ENCODE measurements around the gene ZSWIM6. TPM values are rescaled to one million over a fixed set of nuclear protein-coding genes. Genes with fewer than 3 reads are reported as not detected.

ZSWIM6 gene
- polyA plus RNA-seq, 5 donors, result 17.4 to 26.1 (median 20.9) TPM

GRCh38 chr5:61330845-61331406 lies 1.1 kb upstream of the ZSWIM6 start:
- peak; percentile 79 to 84 for DNase-seq

- no peak for DNase-seq
Observed at GRCh38 chr5:61332358-61332749, 296 bp downstream of the ZSWIM6 start.

GRCh38 chr5:61332851-61333320 lies 828 bp downstream of the ZSWIM6 start:
- no peak for DNase-seq

GRCh38 chr5:61333321-61333953 lies 1.4 kb downstream of the ZSWIM6 start:
- no peak for DNase-seq

- DNase-seq, result no peak
Observed at GRCh38 chr5:61333954-61334867, 2.2 kb downstream of the ZSWIM6 start.

GRCh38 chr5:61334868-61335615 lies 3.0 kb downstream of the ZSWIM6 start:
- DNase-seq, result no peak

- no peak for DNase-seq
Observed at GRCh38 chr5:61339764-61340163, 7.7 kb downstream of the ZSWIM6 start.

- no peak for DNase-seq
Observed at GRCh38 chr5:61340775-61341361, 8.8 kb downstream of the ZSWIM6 start.

GRCh38 chr5:61342071-61342501 lies 10.0 kb downstream of the ZSWIM6 start:
- no peak for DNase-seq

GRCh38 chr5:61344187-61344944 lies 12.3 kb downstream of the ZSWIM6 start:
- peak in 1 of 2 donors; percentile 43 for DNase-seq

- DNase-seq, result no peak
Observed at GRCh38 chr5:61346511-61346910, 14.5 kb downstream of the ZSWIM6 start.

- no peak for DNase-seq
Observed at GRCh38 chr5:61347080-61347479, 15.0 kb downstream of the ZSWIM6 start.

GRCh38 chr5:61348447-61348846 lies 16.4 kb downstream of the ZSWIM6 start:
- DNase-seq, result no peak

GRCh38 chr5:61349935-61350334 lies 17.9 kb downstream of the ZSWIM6 start:
- no peak for DNase-seq

- no peak for DNase-seq
Observed at GRCh38 chr5:61350535-61350934, 18.5 kb downstream of the ZSWIM6 start.

GRCh38 chr5:61351733-61352132 lies 19.7 kb downstream of the ZSWIM6 start:
- DNase-seq, result no peak

- no peak for DNase-seq
Observed at GRCh38 chr5:61352180-61352579, 20.1 kb downstream of the ZSWIM6 start.

GRCh38 chr5:61352612-61353156 lies 20.6 kb downstream of the ZSWIM6 start:
- no peak for DNase-seq

- DNase-seq, result no peak
Observed at GRCh38 chr5:61353293-61353692, 21.2 kb downstream of the ZSWIM6 start.

GRCh38 chr5:61354199-61354598 lies 22.1 kb downstream of the ZSWIM6 start:
- DNase-seq, result no peak

Data from right lung (tissue), 5 donors.